HCEC 1CT (cell line): ENCODE results near the gene DCAF12L1.

Experiments used
- DNase-seq: peaks from one replicate; pipeline ENCODE4 v3.0.0-alpha.2; 2017

The DCAF12L1 gene

GRCh38 chrX:126552313-126553022 is at the start of gene DCAF12L1:
Gene DCAF12L1, minus strand, starts transcription at chrX:126552814. Its CDS starts 206 bp downstream, at chrX:126552608.
- DNase-seq, result no peak

- DNase-seq, result no peak
These were observed 28.3 kb upstream of the DCAF12L1 start for GRCh38 chrX:126580877-126581276.

- no peak for DNase-seq
These were observed 23.3 kb upstream of the DCAF12L1 start for GRCh38 chrX:126575911-126576310.

- DNase-seq, result no peak
These were observed 4.5 kb upstream of the DCAF12L1 start for GRCh38 chrX:126557151-126557550.

- DNase-seq, result no peak
These were observed 795 bp downstream of the DCAF12L1 start for GRCh38 chrX:126551725-126552312.

GRCh38 chrX:126551306-126551705 is 1.3 kb downstream of the DCAF12L1 start:
- no peak for DNase-seq

- no peak for DNase-seq
These were observed 1.8 kb downstream of the DCAF12L1 start for GRCh38 chrX:126550816-126551215.

GRCh38 chrX:126509923-126510322 is 42.7 kb downstream of the DCAF12L1 start:
- no peak for DNase-seq
